CD4-positive, alpha-beta T cell treated with Interleukin-1 beta for 1 hour (primary cell): ENCODE measurements around the gene VAMP4.
"Not testable (repeated sequence)": the region's sequence is repeated elsewhere in the genome, so short reads cannot be mapped to it uniquely, and the experiment has no call there.

Experiments
- DNase-seq, 2 donors: peaks; one replicate each; pipeline ENCODE4 v3.0.0-alpha.2; 2020 to 2022

Gene VAMP4

GRCh38 chr1:171693541-171693940, 48.3 kb downstream of the VAMP4 start:
- not testable (repeated sequence) for DNase-seq

GRCh38 chr1:171683870-171684269, 58.0 kb downstream of the VAMP4 start:
- no peak for DNase-seq

- no peak for DNase-seq
These were observed 61.5 kb downstream of the VAMP4 start for GRCh38 chr1:171680339-171680738.

GRCh38 chr1:171676823-171677222, 65.0 kb downstream of the VAMP4 start:
- DNase-seq, result no peak

- DNase-seq, result no peak
These were observed 67.1 kb downstream of the VAMP4 start for GRCh38 chr1:171674431-171675405.

- DNase-seq, result no peak
These were observed 71.1 kb downstream of the VAMP4 start for GRCh38 chr1:171670739-171671138.

- no peak for DNase-seq
These were observed 73.5 kb downstream of the VAMP4 start for GRCh38 chr1:171668372-171668771.

GRCh38 chr1:171666114-171666769, 75.6 kb downstream of the VAMP4 start:
- DNase-seq, result no peak

- no peak for DNase-seq
These were observed 76.9 kb downstream of the VAMP4 start for GRCh38 chr1:171664976-171665375.

- no peak for DNase-seq
These were observed 77.8 kb downstream of the VAMP4 start for GRCh38 chr1:171663854-171664575.

- DNase-seq, result no peak
These were observed 78.6 kb downstream of the VAMP4 start for GRCh38 chr1:171663036-171663853.

GRCh38 chr1:171661076-171661650, 80.7 kb downstream of the VAMP4 start:
- no peak for DNase-seq

- not testable (repeated sequence) for DNase-seq
These were observed 85.7 kb downstream of the VAMP4 start for GRCh38 chr1:171656206-171656605.

- no peak for DNase-seq
These were observed 86.1 kb downstream of the VAMP4 start for GRCh38 chr1:171655746-171656116.

GRCh38 chr1:171654942-171655745, 86.7 kb downstream of the VAMP4 start:
- peak; percentile 36 to 56 for DNase-seq

- no peak for DNase-seq
These were observed 87.5 kb downstream of the VAMP4 start for GRCh38 chr1:171654201-171654941.

GRCh38 chr1:171653796-171654195, 88.1 kb downstream of the VAMP4 start:
- no peak for DNase-seq

GRCh38 chr1:171652234-171652822, 89.5 kb downstream of the VAMP4 start, which contains the start of gene MYOC:
Gene MYOC, minus strand, starts transcription at chr1:171652688. Its CDS starts 77 bp downstream, at chr1:171652611.
- DNase-seq, result no peak
